ENCODE data around the gene FOXO4. TPM values are rescaled to one million over a fixed set of nuclear protein-coding genes. Genes with fewer than 3 reads are reported as not detected.

Gene FOXO4
- total and polyA plus RNA-seq, 2 of the 13 experiments (the other 11 are each of a cell fraction or from before 2014, with no cell fraction given): 5.1 to 5.7 TPM

DNA sequence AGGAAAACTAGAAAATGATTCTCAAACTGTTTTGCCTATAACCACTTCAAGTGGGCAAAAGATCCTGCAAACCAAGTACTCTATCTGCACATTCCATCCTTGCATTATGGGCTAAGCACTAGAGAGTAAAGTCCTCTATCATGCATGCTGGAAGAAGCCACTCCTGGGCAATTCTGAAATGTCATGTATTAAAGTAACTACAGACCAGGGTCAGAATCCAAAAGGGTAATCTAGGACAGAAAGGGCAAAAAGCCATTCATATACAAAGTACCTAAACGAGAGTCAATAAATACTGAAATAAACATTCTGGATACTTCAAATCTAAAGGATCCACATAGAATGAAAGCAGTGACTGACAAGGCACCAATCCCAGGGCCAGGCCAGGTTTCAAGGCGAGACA is 28.6 kb upstream of the FOXO4 start:
- WGBS (ENCODE audit: low lambda C conversion rate): 8% methylated on average over 1 of the region's 2 CpGs
- Histone ChIP-seq H3K4me3 (replicated peaks in 1 of 3; ENCODE audit: insufficient read depth in 1 of 3, low read depth in 2 of 3, low read length in 3 of 3) (peak overlapping the region; percentile 68 to 74 (median 72)), H3K79me2 (ENCODE audit: insufficient read depth, low read length) (peaks cover 20% of the 10 kb centered on the region), H3K27ac (ENCODE audit: extremely low read length, insufficient read depth, low read length) (peak overlapping the region; percentile 57), H3K4me2 (ENCODE audit: low read depth, low read length) (peak overlapping the region; percentile 80), H3K36me3 (replicated peaks in 1 of 2; ENCODE audit: control insufficient read depth in 1 of 2, insufficient read depth in 2 of 2, low read length in 2 of 2) (no peaks in the 10 kb centered on the region), H2AFZ (ENCODE audit: low read length) (no peak overlapping the region), H3K9ac (ENCODE audit: insufficient read depth, low read depth, low read length) (peak overlapping the region; percentile 66), H3K9me3 (ENCODE audit: low read length) (no peaks in the 10 kb centered on the region), H3K4me1 (ENCODE audit: insufficient read depth, low read length) (peaks cover 7% of the 10 kb centered on the region), H3K27me3 (ENCODE audit: control insufficient read depth in 1 of 2, insufficient read depth in 2 of 2, low read length in 2 of 2) (no peaks in the 10 kb centered on the region; a peak in 1 of 5 replicates), H4K20me1 (ENCODE audit: insufficient read depth, low read length) (no peaks in the 10 kb centered on the region)
- in situ Hi-C loops (cut with HindIII; ENCODE audit: extremely low pct_ligation_motif_present, low pct_unique_long_range_greater_than_20kb) (no loop called here), intact Hi-C loops (cut with micrococcal nuclease; ENCODE audit: unreplicated experiment) (no loop called here)
- CTCF ChIA-PET (ENCODE audit: low intra/inter-chr PET ratio, low total read pairs): no interaction called here
- TF ChIP-seq ISX (CRISPR knock-in tag; conservative IDR thresholded peaks at IDR 0.05) (no peak), HNF4A (CRISPR knock-in tag; IDR thresholded peaks at IDR 0.05) (peak; percentile 17; the same call in 1 of the 2 replicates)
- DNase-seq (ENCODE audit: low spot score) (no peak), FAIRE-seq (no peak), ATAC-seq (no peak)
- BruUV-seq (replicated peaks): no TSS peak
- POLR2A ChIA-PET: interaction anchor here (1.2 kb wide), 1 partner anchor 51 kb away, joined by 4 read pairs; the partner anchor contains the start of gene MED12

- no peaks in the 10 kb centered on the region for H4K20me1 ChIP-seq (ENCODE audit: insufficient read depth, low read length)
- CTCF ChIA-PET (ENCODE audit: low intra/inter-chr PET ratio, low total read pairs): no interaction called here
- H3K4me1 ChIP-seq (ENCODE audit: insufficient read depth, low read length): peaks cover 10% of the 10 kb centered on the region
- no peaks in the 10 kb centered on the region; a peak in 1 of 5 replicates for H3K27me3 ChIP-seq (ENCODE audit: control insufficient read depth in 1 of 2, insufficient read depth in 2 of 2, low read length in 2 of 2)
- ATAC-seq (peak; percentile 40), DNase-seq (ENCODE audit: low spot score) (no peak), FAIRE-seq (no peak)
- H3K27ac ChIP-seq (ENCODE audit: extremely low read length, insufficient read depth, low read length): peak overlapping the region; percentile 57
- H3K4me2 ChIP-seq (ENCODE audit: low read depth, low read length): peak overlapping the region; percentile 80
- peak overlapping the region; percentile 36 for H2AFZ ChIP-seq (ENCODE audit: low read length)
- H3K9me3 ChIP-seq (ENCODE audit: low read length): no peaks in the 10 kb centered on the region
- under 1% methylated on average over 10 of the region's 10 CpGs for WGBS (ENCODE audit: low lambda C conversion rate)
- H3K4me3 ChIP-seq (replicated peaks in 1 of 3; ENCODE audit: insufficient read depth in 1 of 3, low read depth in 2 of 3, low read length in 3 of 3): peak overlapping the region; percentile 68 to 74 (median 72)
- TF ChIP-seq SETDB1 (CRISPR knock-in tag; IDR thresholded peaks at IDR 0.05; ENCODE audit: borderline replicate concordance): no peak
- intact Hi-C loops (cut with micrococcal nuclease; ENCODE audit: unreplicated experiment): no loop called here
- in situ Hi-C loops (cut with HindIII; ENCODE audit: extremely low pct_ligation_motif_present, low pct_unique_long_range_greater_than_20kb): no loop called here
- H3K79me2 ChIP-seq (ENCODE audit: insufficient read depth, low read length): peaks cover 20% of the 10 kb centered on the region
- BruUV-seq (replicated peaks): no TSS peak
- peak overlapping the region; percentile 66 for H3K9ac ChIP-seq (ENCODE audit: insufficient read depth, low read depth, low read length)
- no peaks in the 10 kb centered on the region for H3K36me3 ChIP-seq (replicated peaks in 1 of 2; ENCODE audit: control insufficient read depth in 1 of 2, insufficient read depth in 2 of 2, low read length in 2 of 2)
- POLR2A ChIA-PET: interaction anchor here (0.6 to 1.2 kb wide), 3 partner anchors 14 to 50 kb away, joined by 4 to 5 read pairs (median 4); partner anchors contain the start of gene MED12
Measured at GRCh38 chrX:71067712-71068043, 28.0 kb upstream of the FOXO4 start.

Data from HepG2 (cell line).